Stimulated activated CD8-positive, alpha-beta memory T cell treated with anti-CD3 and anti-CD28 coated beads, Interleukin-2, amount 100 ng/mL, for 48 hours (primary cell): ENCODE data around the gene PALM3.
"Not testable (repeated sequence)": the region's sequence is repeated elsewhere in the genome, so short reads cannot be mapped to it uniquely, and the experiment has no call there.

Experiments used
- DNase-seq, 2 donors: peaks; one replicate each; pipeline ENCODE4 v3.0.0-alpha.2; 2020; ENCODE audit warnings: low read depth in 2 of 2

The PALM3 gene

GRCh38 chr19:14030997-14031718, 30.7 kb downstream of the PALM3 start:
- no peak for DNase-seq

- DNase-seq: no peak
Measured at GRCh38 chr19:14028901-14029300, 33.0 kb downstream of the PALM3 start.

GRCh38 chr19:14027856-14028450, 33.9 kb downstream of the PALM3 start, which contains the start of gene RLN3:
TSS of gene RLN3 (plus strand) at chr19:14028148. CDS start at chr19:14028205, 57 bp downstream.
- DNase-seq: no peak

- not testable (repeated sequence) for DNase-seq
Measured at GRCh38 chr19:14026652-14027192, 35.2 kb downstream of the PALM3 start.

- no peak for DNase-seq
Measured at GRCh38 chr19:14023404-14024235, 38.3 kb downstream of the PALM3 start.

GRCh38 chr19:14022469-14022868, 39.4 kb downstream of the PALM3 start:
- DNase-seq: no peak

GRCh38 chr19:14021474-14021873, 40.4 kb downstream of the PALM3 start:
- no peak for DNase-seq

GRCh38 chr19:14019739-14020138, 42.1 kb downstream of the PALM3 start:
- DNase-seq: not testable (repeated sequence)

- no peak for DNase-seq
Measured at GRCh38 chr19:14019100-14019499, 42.8 kb downstream of the PALM3 start.

- no peak for DNase-seq
Measured at GRCh38 chr19:14015524-14016035, 46.3 kb downstream of the PALM3 start.

GRCh38 chr19:14012378-14012915, 49.4 kb downstream of the PALM3 start:
- DNase-seq: no peak

- peak; percentile 69 to 72 for DNase-seq
Measured at GRCh38 chr19:14006766-14007562, 54.9 kb downstream of the PALM3 start.

- DNase-seq: peak; percentile 100
Measured at GRCh38 chr19:14006085-14006765, 55.7 kb downstream of the PALM3 start, which contains the start of gene RFX1. TSS of gene RFX1 (minus strand) at chr19:14006320. CDS start at chr19:13993843, 12,477 bp downstream.

GRCh38 chr19:14005349-14006084, 56.4 kb downstream of the PALM3 start:
- DNase-seq: peak; percentile 87 to 94

GRCh38 chr19:14004619-14005348, 57.1 kb downstream of the PALM3 start:
- DNase-seq: no peak
